Prostate gland (tissue), 2 donors: ENCODE measurements around the gene MS4A8. TPM values are rescaled to one million over a fixed set of nuclear protein-coding genes. Genes with fewer than 3 reads are reported as not detected.

Experiments used
- DNase-seq: peaks from one replicate; pipeline ENCODE4 v3.0.0-alpha.2; 2019; ENCODE audit warnings: low spot score
- H3K27ac ChIP-seq, 2 donors: fragments of 200-600 bp; sonication (generic); 2 replicates each; pipeline ENCODE4 v1.5.1; 2017 to 2019
- H3K27me3 ChIP-seq: fragments of 200-600 bp; sonication (generic); replicated peaks from 2 replicates; pipeline ENCODE4 v1.5.1; 2019; ENCODE audit not compliant: insufficient read depth
- H3K36me3 ChIP-seq, 2 donors: fragments of 200-600 bp; sonication (generic); 1 replicate in 1 of 2; 2 replicates in 1 of 2; pipeline versions ENCODE4 v1.5.1 to v1.8.1; 2017 to 2019
- H3K4me1 ChIP-seq: fragments of 200-600 bp; sonication (generic); replicated peaks from 2 replicates; pipeline ENCODE4 v1.5.1; 2019
- H3K4me3 ChIP-seq, 2 donors: fragments of 200-600 bp; sonication (generic); 2 replicates each; pipeline ENCODE4 v1.5.1; 2017 to 2019
- H3K9me3 ChIP-seq: fragments of 200-600 bp; sonication (generic); 2 replicates; pipeline ENCODE4 v1.5.1; 2017
- CTCF ChIP-seq, 4 experiments: fragments of 200-600 bp in 2 of 4; fragments of 450-650 bp in 2 of 4; sonication (generic) in 2 of 4; IDR thresholded peaks; 1 replicate in 3 of 4; 2 replicates in 1 of 4; pipeline ENCODE4 v1.5.1; 2016 to 2019; ENCODE audit warnings: antibody characterized with exemption in 4 of 4, mild to moderate bottlenecking in 2 of 4, moderate library complexity in 2 of 4
- POLR2A ChIP-seq: fragments of 450-650 bp; IDR thresholded peaks from one replicate; pipeline ENCODE4 v1.6.1; 2016; ENCODE audit warnings: antibody characterized with exemption, mild to moderate bottlenecking
- POLR2AphosphoS5 ChIP-seq: sonication (generic); formaldehyde crosslinking; IDR thresholded peaks from one replicate; pipeline ENCODE4 v1.6.1; 2017; ENCODE audit warnings: antibody characterized with exemption
- WGBS: methylation state at CpG from one replicate; pipeline ENCODE4 v1.1.5; 2018; 5-methylcytosine and 5-hydroxymethylcytosine counted together
- intact Hi-C: fragments of 100-400 bp; cut with DNase I; formaldehyde crosslinking; loops from one replicate; pipeline ENCODE4 v1.14.2; 2022
- total RNA-seq, 2 donors: library from RNA; depleted of rRNA; stranded (reverse); fragments of >200 nt; gene quantifications; one replicate each; pipeline ENCODE4 v1.1.0, GENCODE V29; 2016

Gene MS4A8
- total RNA-seq, 2 donors from 2014 or later = 0.68 to 1.1 TPM

- TF ChIP-seq CTCF (IDR thresholded peaks at IDR 0.05) (no peak), POLR2A (no peak), POLR2AphosphoS5 (no peak)
- H3K27ac ChIP-seq = no peak overlapping the region
- intact Hi-C loops = no loop called here
Measured at GRCh38 chr11:60701469-60701818, 2.0 kb downstream of the MS4A8 start.

GRCh38 chr11:60703374-60703773 is 4.0 kb downstream of the MS4A8 start:
- Histone ChIP-seq H3K4me3 (no peak overlapping the region), H3K9me3 (no peaks in the 10 kb centered on the region), H3K27ac (no peak overlapping the region), H3K4me1 (no peaks in the 10 kb centered on the region), H3K27me3 (no peaks in the 10 kb centered on the region), H3K36me3 (no peaks in the 10 kb centered on the region)
- no peak for DNase-seq
- WGBS = 95% methylated on average over 12 of the region's 12 CpGs
- no peak for TF ChIP-seq CTCF (IDR thresholded peaks at IDR 0.05)
- TF ChIP-seq POLR2AphosphoS5 = no peak
- no peak for TF ChIP-seq POLR2A
- intact Hi-C loops = no loop called here

More at GRCh38 chr11:60701469-60701818, 2.0 kb downstream of the MS4A8 start:
- no peaks in the 10 kb centered on the region for H3K4me1 ChIP-seq
- WGBS = 44% methylated on average over 4 of the region's 4 CpGs
- no peaks in the 10 kb centered on the region for H3K36me3 ChIP-seq
- H3K4me3 ChIP-seq = no peak overlapping the region
- no peaks in the 10 kb centered on the region for H3K9me3 ChIP-seq
- no peak for DNase-seq
- H3K27me3 ChIP-seq = no peaks in the 10 kb centered on the region

- DNase-seq = no peak
- H3K4me1 ChIP-seq = no peaks in the 10 kb centered on the region
- no peak for TF ChIP-seq POLR2AphosphoS5
- TF ChIP-seq CTCF (IDR thresholded peaks at IDR 0.05) = no peak
- no peak for TF ChIP-seq POLR2A
- intact Hi-C loops = no loop called here
- no peak overlapping the region for H3K4me3 ChIP-seq
- no peak overlapping the region for H3K27ac ChIP-seq
- no peaks in the 10 kb centered on the region for H3K27me3 ChIP-seq
- H3K9me3 ChIP-seq = no peaks in the 10 kb centered on the region
- H3K36me3 ChIP-seq = no peaks in the 10 kb centered on the region
- 85% methylated on average over 5 of the region's 5 CpGs for WGBS
Measured at GRCh38 chr11:60705895-60706294, 6.5 kb downstream of the MS4A8 start.

GRCh38 chr11:60706931-60707330 is 7.5 kb downstream of the MS4A8 start:
- Histone ChIP-seq H3K4me1 (no peaks in the 10 kb centered on the region), H3K27ac (no peak overlapping the region), H3K27me3 (no peaks in the 10 kb centered on the region), H3K36me3 (no peaks in the 10 kb centered on the region), H3K9me3 (no peaks in the 10 kb centered on the region), H3K4me3 (no peak overlapping the region)
- no peak for DNase-seq
- 73% methylated on average over 5 of the region's 5 CpGs for WGBS
- TF ChIP-seq POLR2AphosphoS5 (no peak), POLR2A (no peak), CTCF (IDR thresholded peaks at IDR 0.05) (no peak)
- intact Hi-C loops = no loop called here

- no peaks in the 10 kb centered on the region for H3K36me3 ChIP-seq
- no peak overlapping the region for H3K27ac ChIP-seq
- H3K9me3 ChIP-seq = no peaks in the 10 kb centered on the region
- no peak for DNase-seq
- H3K27me3 ChIP-seq = no peaks in the 10 kb centered on the region
- intact Hi-C loops = no loop called here
- TF ChIP-seq POLR2AphosphoS5 (no peak), POLR2A (no peak), CTCF (IDR thresholded peaks at IDR 0.05) (no peak)
- H3K4me1 ChIP-seq = no peaks in the 10 kb centered on the region
- 69% methylated on average over 4 of the region's 4 CpGs for WGBS
- no peak overlapping the region for H3K4me3 ChIP-seq
Measured at GRCh38 chr11:60710482-60710881, 11.1 kb downstream of the MS4A8 start.
